Hematopoietic multipotent progenitor cell (in vitro differentiated cells): ENCODE measurements around the gene ZNF746. TPM values are rescaled to one million over a fixed set of nuclear protein-coding genes. Genes with fewer than 3 reads are reported as not detected.

Source experiments
- DNase-seq, 3 donors: peaks; one replicate each; pipeline ENCODE4 v3.0.0-alpha.2; 2011 to 2015; ENCODE audit warnings: low read depth in 2 of 3, low spot score in 2 of 3
- total RNA-seq: library from RNA; depleted of rRNA; stranded (reverse); fragments of >200 nt; gene quantifications from one replicate; pipeline ENCODE4 v1.2.3, GENCODE V29; 2012

Gene ZNF746
- total RNA-seq, 1 donor, result 36.1 TPM

- no peak for DNase-seq
These were observed 66.0 kb downstream of the ZNF746 start for GRCh38 chr7:149431486-149432120.

- DNase-seq, result no peak
These were observed 67.4 kb downstream of the ZNF746 start for GRCh38 chr7:149430192-149430591.

- DNase-seq, result no peak
These were observed 69.7 kb downstream of the ZNF746 start for GRCh38 chr7:149427893-149428292.

GRCh38 chr7:149427096-149427680 lies 70.4 kb downstream of the ZNF746 start:
- DNase-seq, result no peak

- DNase-seq, result no peak
These were observed 74.0 kb downstream of the ZNF746 start for GRCh38 chr7:149423449-149424110.

GRCh38 chr7:149422914-149423301 lies 74.7 kb downstream of the ZNF746 start:
- no peak for DNase-seq

Other genes starting within 250 kb of the ZNF746 start
- gene ZNF783, start 235.6 kb downstream of the ZNF746 start, total RNA-seq, result 19.9 TPM
- 15.1 TPM for gene ZNF777, start 36.7 kb downstream of the ZNF746 start, total RNA-seq